Measurements from ENCODE around the gene ZNF331.

- TF ChIP-seq CTCF (IDR thresholded peaks at IDR 0.05), result no peak
- no peak for TF ChIP-seq REST (IDR thresholded peaks at IDR 0.05; ENCODE audit: insufficient read depth in 1 of 2, low read depth in 2 of 2, low read length in 1 of 2)
Measured at GRCh38 chr19:53492153-53492552, 45.8 kb upstream of the ZNF331 start.

All from Panc1 (cell line).